Measurements from ENCODE around the gene DOHH.
"Not testable (repeated sequence)": the region's sequence is repeated elsewhere in the genome, so short reads cannot be mapped to it uniquely, and the experiment has no call there.

Gene DOHH

GRCh38 chr19:3448616-3449334 is 51.7 kb downstream of the DOHH start:
- Histone ChIP-seq H2AFZ (ENCODE audit: low read length, unreplicated experiment) (no peak overlapping the region), H3K27me3 (ENCODE audit: insufficient read depth, low read length) (no peaks in the 10 kb centered on the region), H3K27ac (ENCODE audit: low read depth, low read length) (no peak overlapping the region), H3K4me1 (ENCODE audit: control insufficient read depth, insufficient read depth, low read length, unreplicated experiment) (peaks cover 8% of the 10 kb centered on the region), H3K36me3 (ENCODE audit: insufficient read depth, low read length) (peaks cover 12% of the 10 kb centered on the region; the same call in 1 of the 2 replicates), H3K4me3 (ENCODE audit: low read depth, low read length) (no peak overlapping the region), H3K79me2 (ENCODE audit: control insufficient read depth, insufficient read depth, low read length, unreplicated experiment) (peaks cover 7% of the 10 kb centered on the region)

GRCh38 chr19:3446657-3447056 is 53.8 kb downstream of the DOHH start:
- not testable (repeated sequence) for H3K4me3 ChIP-seq (ENCODE audit: low read depth, low read length); H3K4me1 ChIP-seq (ENCODE audit: control insufficient read depth, insufficient read depth, low read length, unreplicated experiment); H3K79me2 ChIP-seq (ENCODE audit: control insufficient read depth, insufficient read depth, low read length, unreplicated experiment); H3K27me3 ChIP-seq (ENCODE audit: insufficient read depth, low read length); H2AFZ ChIP-seq (ENCODE audit: low read length, unreplicated experiment); H3K36me3 ChIP-seq (ENCODE audit: insufficient read depth, low read length); H3K27ac ChIP-seq (ENCODE audit: low read depth, low read length)

- peaks cover 8% of the 10 kb centered on the region; the same call in 1 of the 2 replicates for H3K36me3 ChIP-seq (ENCODE audit: insufficient read depth, low read length)
- H3K4me3 ChIP-seq (ENCODE audit: low read depth, low read length): no peak overlapping the region
- H3K27me3 ChIP-seq (ENCODE audit: insufficient read depth, low read length): no peaks in the 10 kb centered on the region
- no peaks in the 10 kb centered on the region for H3K4me1 ChIP-seq (ENCODE audit: control insufficient read depth, insufficient read depth, low read length, unreplicated experiment)
- H2AFZ ChIP-seq (ENCODE audit: low read length, unreplicated experiment): no peak overlapping the region
- H3K27ac ChIP-seq (ENCODE audit: low read depth, low read length): no peak overlapping the region
- H3K79me2 ChIP-seq (ENCODE audit: control insufficient read depth, insufficient read depth, low read length, unreplicated experiment): peaks cover 6% of the 10 kb centered on the region
Measured at GRCh38 chr19:3444695-3445234, 55.7 kb downstream of the DOHH start.

GRCh38 chr19:3443840-3444694 is 56.4 kb downstream of the DOHH start:
- Histone ChIP-seq H2AFZ (ENCODE audit: low read length, unreplicated experiment) (no peak overlapping the region), H3K27ac (ENCODE audit: low read depth, low read length) (no peak overlapping the region), H3K4me3 (ENCODE audit: low read depth, low read length) (no peak overlapping the region), H3K36me3 (ENCODE audit: insufficient read depth, low read length) (peaks cover 8% of the 10 kb centered on the region; the same call in 1 of the 2 replicates), H3K27me3 (ENCODE audit: insufficient read depth, low read length) (no peaks in the 10 kb centered on the region), H3K4me1 (ENCODE audit: control insufficient read depth, insufficient read depth, low read length, unreplicated experiment) (no peaks in the 10 kb centered on the region), H3K79me2 (ENCODE audit: control insufficient read depth, insufficient read depth, low read length, unreplicated experiment) (peaks cover 6% of the 10 kb centered on the region)

GRCh38 chr19:3442487-3443071 is 57.9 kb downstream of the DOHH start:
- Histone ChIP-seq H3K27ac (ENCODE audit: low read depth, low read length) (no peak overlapping the region), H3K4me1 (ENCODE audit: control insufficient read depth, insufficient read depth, low read length, unreplicated experiment) (no peaks in the 10 kb centered on the region), H2AFZ (ENCODE audit: low read length, unreplicated experiment) (no peak overlapping the region), H3K4me3 (ENCODE audit: low read depth, low read length) (no peak overlapping the region), H3K36me3 (ENCODE audit: insufficient read depth, low read length) (peaks cover 8% of the 10 kb centered on the region), H3K79me2 (ENCODE audit: control insufficient read depth, insufficient read depth, low read length, unreplicated experiment) (peaks cover 10% of the 10 kb centered on the region), H3K27me3 (ENCODE audit: insufficient read depth, low read length) (no peaks in the 10 kb centered on the region)

GRCh38 chr19:3441986-3442329 is 58.5 kb downstream of the DOHH start:
- peaks cover 10% of the 10 kb centered on the region for H3K79me2 ChIP-seq (ENCODE audit: control insufficient read depth, insufficient read depth, low read length, unreplicated experiment)
- H3K27ac ChIP-seq (ENCODE audit: low read depth, low read length): no peak overlapping the region
- H3K27me3 ChIP-seq (ENCODE audit: insufficient read depth, low read length): no peaks in the 10 kb centered on the region
- no peaks in the 10 kb centered on the region for H3K4me1 ChIP-seq (ENCODE audit: control insufficient read depth, insufficient read depth, low read length, unreplicated experiment)
- H2AFZ ChIP-seq (ENCODE audit: low read length, unreplicated experiment): no peak overlapping the region
- H3K36me3 ChIP-seq (ENCODE audit: insufficient read depth, low read length): peaks cover 8% of the 10 kb centered on the region
- H3K4me3 ChIP-seq (ENCODE audit: low read depth, low read length): no peak overlapping the region

- no peaks in the 10 kb centered on the region for H3K27me3 ChIP-seq (ENCODE audit: insufficient read depth, low read length)
- no peak overlapping the region for H3K4me3 ChIP-seq (ENCODE audit: low read depth, low read length)
- no peak overlapping the region for H2AFZ ChIP-seq (ENCODE audit: low read length, unreplicated experiment)
- peaks cover 10% of the 10 kb centered on the region for H3K79me2 ChIP-seq (ENCODE audit: control insufficient read depth, insufficient read depth, low read length, unreplicated experiment)
- H3K36me3 ChIP-seq (ENCODE audit: insufficient read depth, low read length): peaks cover 10% of the 10 kb centered on the region
- H3K4me1 ChIP-seq (ENCODE audit: control insufficient read depth, insufficient read depth, low read length, unreplicated experiment): no peaks in the 10 kb centered on the region
- no peak overlapping the region for H3K27ac ChIP-seq (ENCODE audit: low read depth, low read length)
Measured at GRCh38 chr19:3441089-3441985, 59.1 kb downstream of the DOHH start.
